Stomach (tissue), 9 donors: Measurements from ENCODE around the gene GRK4. TPM values are rescaled to one million over a fixed set of nuclear protein-coding genes. Genes with fewer than 3 reads are reported as not detected.

Source experiments
- DNase-seq, 2 donors: peaks; one replicate each; pipeline versions ENCODE4 v3.0.0 to v3.0.0-alpha.2; 2013 to 2019
- H3K27ac ChIP-seq, 5 donors: fragments of 200-600 bp in 4 of 5; sonication (generic) in 4 of 5; one replicate each; pipeline ENCODE4 v1.5.1; 2013 to 2019; ENCODE audit warnings: mild to moderate bottlenecking in 1 of 5, moderate library complexity in 1 of 5
- H3K27me3 ChIP-seq, 3 donors: fragments of 200-600 bp; sonication (generic); one replicate each; pipeline ENCODE4 v1.5.1; 2017 to 2019; ENCODE audit warnings: mixed run types in 1 of 3
- H3K36me3 ChIP-seq, 4 donors: fragments of 200-600 bp; sonication (generic); 1 replicate in 3 of 4; 2 replicates in 1 of 4; pipeline ENCODE4 v1.5.1; 2016 to 2019
- H3K4me1 ChIP-seq, 4 donors: fragments of 200-600 bp; sonication (generic); one replicate each; pipeline ENCODE4 v1.5.1; 2016 to 2019
- H3K4me3 ChIP-seq, 4 donors: fragments of 200-600 bp; sonication (generic) in 3 of 4; one replicate each; pipeline ENCODE4 v1.5.1; 2016 to 2019; ENCODE audit warnings: mild to moderate bottlenecking in 1 of 4
- H3K9me3 ChIP-seq, 4 donors: fragments of 200-600 bp; sonication (generic); one replicate each; pipeline ENCODE4 v1.5.1; 2016 to 2019
- EP300 ChIP-seq: sonication (generic); formaldehyde crosslinking; IDR thresholded peaks from one replicate; pipeline ENCODE4 v1.6.1; 2017; ENCODE audit warnings: antibody characterized with exemption
- POLR2A ChIP-seq, 4 donors: fragments of 450-650 bp; IDR thresholded peaks; one replicate each; pipeline ENCODE4 v1.6.1; 2016; ENCODE audit warnings: antibody characterized with exemption in 4 of 4, control low read depth in 2 of 4, mild to moderate bottlenecking in 1 of 4, moderate library complexity in 1 of 4
- POLR2AphosphoS5 ChIP-seq, 3 donors: sonication (generic); formaldehyde crosslinking; IDR thresholded peaks; one replicate each; pipeline ENCODE4 v1.6.1; 2016; ENCODE audit warnings: antibody characterized with exemption in 3 of 3
- WGBS, 5 donors: extraction: QIAGEN DNeasy Blood & Tissue Kit in 3 of 5; methylation state at CpG; one replicate each; pipeline versions ENCODE4 v1.1.5 to v1.1.7; 2013 to 2018; 5-methylcytosine and 5-hydroxymethylcytosine counted together
- intact Hi-C: fragments of 100-400 bp; cut with DNase I; formaldehyde crosslinking; loops from one replicate; pipeline ENCODE4 v1.15.1; 2023; ENCODE audit warnings: low total_unique reads
- polyA plus RNA-seq, 3 donors: library from polyadenylated mRNA; stranded (reverse); fragments of 200-250 nt; gene quantifications; one replicate each; pipeline ENCODE4 v1.2.3, GENCODE V29; 2013
- total RNA-seq, 5 donors: library from RNA; depleted of rRNA; stranded (reverse); fragments of >200 nt; gene quantifications; one replicate each; pipeline versions ENCODE4 v1.1.0 to v1.2.3, GENCODE V29; 2014 to 2016
- TF ChIP-seq, protein P1 (sequence below), 7 experiments: fragments of 450-650 bp in 4 of 7; fragments of 200-600 bp in 3 of 7; sonication (generic) in 3 of 7; IDR thresholded peaks; one replicate each; pipeline ENCODE4 v1.5.1; 2016 to 2019; ENCODE audit warnings: antibody characterized with exemption in 7 of 7, control low read depth in 2 of 7, mild to moderate bottlenecking in 1 of 7
- donor health status: healthy with polysubstance abuse.
- donor health status: Bipolar disorder and iron deficiency.
- donor health status: healthy.

Gene GRK4
- total and polyA plus RNA-seq, 8 donors: 0.58 to 11.9 (median 5.1) TPM

DNA sequence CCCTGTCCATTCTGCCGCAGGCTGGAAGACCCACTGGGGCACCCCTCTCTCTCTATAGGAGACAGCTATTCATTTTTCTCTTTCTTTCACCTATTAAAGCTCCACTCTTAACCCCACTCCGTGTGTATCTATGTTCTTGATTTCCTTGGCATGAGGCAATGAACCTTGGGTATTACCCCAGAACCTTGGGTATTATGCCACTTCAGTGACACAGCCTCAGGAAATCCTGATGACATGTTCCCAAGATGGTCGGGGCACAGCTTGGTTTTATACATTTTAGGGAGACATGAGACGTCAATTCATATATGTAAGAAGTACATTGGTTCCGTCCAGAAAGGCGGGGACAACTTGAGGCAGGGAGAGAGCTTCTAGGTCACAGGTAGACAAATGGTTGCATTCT, 97.6 kb downstream of the GRK4 start:
- no peak for TF ChIP-seq POLR2A (IDR thresholded peaks at IDR 0.05)
- TF ChIP-seq, protein P1, sequence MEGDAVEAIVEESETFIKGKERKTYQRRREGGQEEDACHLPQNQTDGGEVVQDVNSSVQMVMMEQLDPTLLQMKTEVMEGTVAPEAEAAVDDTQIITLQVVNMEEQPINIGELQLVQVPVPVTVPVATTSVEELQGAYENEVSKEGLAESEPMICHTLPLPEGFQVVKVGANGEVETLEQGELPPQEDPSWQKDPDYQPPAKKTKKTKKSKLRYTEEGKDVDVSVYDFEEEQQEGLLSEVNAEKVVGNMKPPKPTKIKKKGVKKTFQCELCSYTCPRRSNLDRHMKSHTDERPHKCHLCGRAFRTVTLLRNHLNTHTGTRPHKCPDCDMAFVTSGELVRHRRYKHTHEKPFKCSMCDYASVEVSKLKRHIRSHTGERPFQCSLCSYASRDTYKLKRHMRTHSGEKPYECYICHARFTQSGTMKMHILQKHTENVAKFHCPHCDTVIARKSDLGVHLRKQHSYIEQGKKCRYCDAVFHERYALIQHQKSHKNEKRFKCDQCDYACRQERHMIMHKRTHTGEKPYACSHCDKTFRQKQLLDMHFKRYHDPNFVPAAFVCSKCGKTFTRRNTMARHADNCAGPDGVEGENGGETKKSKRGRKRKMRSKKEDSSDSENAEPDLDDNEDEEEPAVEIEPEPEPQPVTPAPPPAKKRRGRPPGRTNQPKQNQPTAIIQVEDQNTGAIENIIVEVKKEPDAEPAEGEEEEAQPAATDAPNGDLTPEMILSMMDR (IDR thresholded peaks at IDR 0.05): no peak
- no peak for DNase-seq
- Histone ChIP-seq H3K27me3 (no peaks in the 10 kb centered on the region), H3K9me3 (peaks cover 0 to 5% (median 0%) of the 10 kb centered on the region in 4 donors), H3K36me3 (no peaks in the 10 kb centered on the region), H3K27ac (no peak overlapping the region), H3K4me3 (no peak overlapping the region), H3K4me1 (no peaks in the 10 kb centered on the region)
- 75 to 93% (median 89%) methylated on average over 6 of the region's 6 CpGs for WGBS, 5 donors
- intact Hi-C loops: no loop called here

DNA sequence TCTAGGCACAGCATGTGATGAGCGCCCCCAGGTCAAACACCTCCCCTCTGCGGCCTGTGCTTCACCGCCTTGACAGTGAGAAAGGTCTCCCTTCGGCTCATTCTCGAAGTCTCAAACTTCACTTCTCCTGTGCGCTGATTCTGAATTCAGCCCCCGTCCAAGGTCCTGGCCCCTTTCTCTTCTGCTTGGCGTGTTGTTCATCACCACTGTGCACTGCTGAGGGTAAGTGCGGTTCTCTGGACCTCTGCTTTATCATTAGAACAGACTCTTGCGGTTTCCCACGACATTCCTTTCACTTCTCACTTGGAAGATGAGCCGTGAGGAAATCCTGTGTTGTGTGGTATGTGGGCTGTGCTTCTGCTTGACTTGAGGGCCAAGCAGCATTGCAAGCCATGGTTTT, 99.1 kb downstream of the GRK4 start:
- Histone ChIP-seq H3K27ac (no peak overlapping the region), H3K4me3 (no peak overlapping the region), H3K27me3 (no peaks in the 10 kb centered on the region), H3K4me1 (no peaks in the 10 kb centered on the region), H3K36me3 (no peaks in the 10 kb centered on the region), H3K9me3 (no peaks in the 10 kb centered on the region)
- WGBS, 5 donors: 88 to 95% (median 89%) methylated on average over 12 of the region's 12 CpGs
- intact Hi-C loops: no loop called here
- DNase-seq: no peak
- no peak for TF ChIP-seq EP300
- TF ChIP-seq POLR2AphosphoS5 (IDR thresholded peaks at IDR 0.05): no peak
- TF ChIP-seq, protein P1 (IDR thresholded peaks at IDR 0.05): no peak
- TF ChIP-seq POLR2A (IDR thresholded peaks at IDR 0.05): no peak

DNA sequence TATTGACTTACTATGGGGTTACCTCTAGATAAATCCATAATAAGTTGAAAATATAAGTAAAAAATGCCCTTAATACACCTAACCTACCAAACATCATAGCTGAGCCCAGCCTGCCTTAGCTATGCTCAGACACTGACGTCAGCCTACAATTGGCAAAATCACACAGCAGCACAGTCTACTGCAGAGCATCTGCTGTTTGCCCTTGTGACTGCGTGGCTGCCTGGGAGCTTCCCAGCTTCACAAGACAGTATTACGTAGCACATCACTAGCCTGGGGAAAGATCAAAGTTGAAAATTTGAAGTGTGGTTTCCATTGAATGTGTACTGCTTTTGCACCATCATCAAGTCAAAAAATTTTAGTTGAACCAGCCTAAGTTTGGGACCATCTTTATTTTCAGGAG, 102.2 kb downstream of the GRK4 start:
- no peaks in the 10 kb centered on the region for H3K9me3 ChIP-seq
- H3K27me3 ChIP-seq: no peaks in the 10 kb centered on the region
- TF ChIP-seq POLR2A (IDR thresholded peaks at IDR 0.05): no peak
- TF ChIP-seq EP300: no peak
- TF ChIP-seq, protein P1 (IDR thresholded peaks at IDR 0.05): no peak
- TF ChIP-seq POLR2AphosphoS5 (IDR thresholded peaks at IDR 0.05): no peak
- intact Hi-C loops: no loop called here
- no peaks in the 10 kb centered on the region for H3K36me3 ChIP-seq
- 79 to 86% (median 82%) methylated on average over 3 of the region's 3 CpGs for WGBS, 5 donors
- no peaks in the 10 kb centered on the region for H3K4me1 ChIP-seq
- H3K4me3 ChIP-seq: no peak overlapping the region
- no peak overlapping the region for H3K27ac ChIP-seq
- no peak for DNase-seq

DNA sequence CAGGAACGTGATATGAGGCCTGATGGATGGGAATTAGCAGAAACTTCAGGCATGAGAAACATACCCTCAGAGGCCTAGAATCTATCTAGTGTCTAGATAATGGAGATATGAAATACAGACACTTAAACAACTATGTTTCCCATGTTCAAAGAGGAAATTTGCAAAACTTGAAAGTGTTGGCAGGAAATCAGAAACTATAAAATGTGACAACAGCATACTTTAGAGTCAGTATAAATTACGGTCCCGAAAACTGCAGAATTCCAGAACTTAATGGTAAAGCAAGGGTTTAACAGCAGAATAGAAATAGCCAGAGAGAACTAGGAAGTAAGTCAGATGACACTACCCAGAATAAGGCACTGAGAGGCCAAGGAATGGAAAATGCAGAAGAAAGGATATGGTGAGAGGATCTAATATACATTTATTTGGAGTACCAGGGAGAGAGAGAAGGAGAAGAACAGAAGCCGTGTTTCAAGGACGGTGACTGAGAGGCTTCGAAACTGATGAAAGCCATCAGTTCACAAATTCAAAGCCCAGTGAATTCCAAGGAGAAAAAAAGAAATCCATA, 103.5 kb downstream of the GRK4 start:
- H3K27ac ChIP-seq: no peak overlapping the region
- WGBS, 5 donors: 87 to 95% (median 93%) methylated on average over 6 of the region's 6 CpGs
- TF ChIP-seq EP300: no peak
- TF ChIP-seq, protein P1 (IDR thresholded peaks at IDR 0.05): no peak
- no peak for TF ChIP-seq POLR2A (IDR thresholded peaks at IDR 0.05)
- TF ChIP-seq POLR2AphosphoS5 (IDR thresholded peaks at IDR 0.05): no peak

More for the DNA sequence above, 103.5 kb downstream of the GRK4 start:
- Histone ChIP-seq H3K4me1 (no peaks in the 10 kb centered on the region), H3K4me3 (no peak overlapping the region), H3K36me3 (no peaks in the 10 kb centered on the region), H3K9me3 (no peaks in the 10 kb centered on the region), H3K27me3 (no peaks in the 10 kb centered on the region)
- no peak for DNase-seq
- intact Hi-C loops: no loop called here
